ENCODE results near the gene TSPAN4. TPM values are rescaled to one million over a fixed set of nuclear protein-coding genes. Genes with fewer than 3 reads are reported as not detected.
A peak's percentile ranks its signal among the peaks of the same experiment; 100 is the strongest.

Gene TSPAN4
- total and polyA plus RNA-seq, 2 of the 13 experiments (the other 11 are each of a cell fraction or from before 2014, with no cell fraction given): 31.7 to 68.3 TPM

DNA sequence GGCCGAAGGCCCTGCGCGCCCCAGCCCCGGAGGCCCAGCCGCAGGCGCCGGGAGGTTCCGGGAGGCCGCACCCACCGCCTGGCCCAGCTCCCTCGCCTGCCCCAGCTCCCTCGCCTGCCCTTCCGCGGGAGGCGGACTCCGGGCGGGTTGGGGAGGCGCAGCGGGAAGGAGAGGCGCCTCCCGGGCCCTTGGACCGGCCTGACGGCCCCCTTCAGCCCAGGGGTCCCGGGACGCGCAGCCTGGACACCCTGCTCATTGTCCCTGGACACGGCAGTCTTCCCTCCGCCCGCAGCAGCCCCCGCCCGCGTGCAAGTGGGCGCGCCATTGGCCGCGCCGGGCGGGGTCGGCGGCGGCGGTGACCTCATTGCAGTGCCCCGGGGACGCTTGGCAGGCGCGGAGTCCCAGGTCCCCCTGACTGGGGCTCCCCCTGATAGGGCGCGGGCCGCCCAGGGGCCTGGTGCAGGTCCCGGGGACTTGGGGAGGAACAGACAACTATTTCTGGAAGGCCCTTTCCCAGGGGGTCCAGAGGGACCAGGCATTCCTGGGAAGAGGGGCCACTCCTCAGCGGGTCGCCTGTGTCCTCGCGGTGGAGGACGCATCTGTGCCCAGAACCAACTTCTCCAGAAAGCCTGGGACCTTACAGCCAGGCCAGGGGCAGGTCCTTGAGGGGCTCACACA is 9.4 kb upstream of the TSPAN4 start (continued):
- TF ChIP-seq GABPA (IDR thresholded peaks at IDR 0.05; ENCODE audit: low read depth, low read length) (no peak), GABPA (CRISPR knock-in tag; IDR thresholded peaks at IDR 0.05; ENCODE audit: low read depth) (no peak), LCORL (IDR thresholded peaks at IDR 0.05) (no peak), LCORL (CRISPR knock-in tag; IDR thresholded peaks at IDR 0.05) (no peak), STAT5B (CRISPR knock-in tag; IDR thresholded peaks at IDR 0.05) (no peak), SKI (IDR thresholded peaks at IDR 0.05; ENCODE audit: partially characterized antibody) (peak; percentile 33), KLF6 (CRISPR knock-in tag; IDR thresholded peaks at IDR 0.05) (0 out of 2 replicates have a peak, but pooled peaks have one; percentile 32), SRSF1 (optimal IDR thresholded peaks at IDR 0.05; ENCODE audit: low read depth, low read length) (no peak), PHF20 (CRISPR knock-in tag; IDR thresholded peaks at IDR 0.05) (no peak), HNRNPK (IDR thresholded peaks at IDR 0.05; ENCODE audit: low read depth, low read length, poor library complexity, severe bottlenecking) (peak; percentile 79), ZNF546 (CRISPR knock-in tag; conservative IDR thresholded peaks at IDR 0.05) (no peak), AGO2 (optimal IDR thresholded peaks at IDR 0.05; ENCODE audit: low read depth, low read length) (peak; percentile 92), SAP130 (CRISPR knock-in tag; IDR thresholded peaks at IDR 0.05; ENCODE audit: low read depth) (peak; percentile 49), ZNF383 (CRISPR knock-in tag; IDR thresholded peaks at IDR 0.05; ENCODE audit: borderline replicate concordance) (no peak), ZFY (CRISPR knock-in tag; IDR thresholded peaks at IDR 0.05) (no peak; the same call in 1 of the 2 replicates), ZNF772 (CRISPR knock-in tag; IDR thresholded peaks at IDR 0.05) (no peak), ISL2 (CRISPR knock-in tag; IDR thresholded peaks at IDR 0.05) (no peak), ATF7-NPFF (CRISPR knock-in tag; IDR thresholded peaks at IDR 0.05; ENCODE audit: low read depth) (no peak), TEAD2 (CRISPR knock-in tag; IDR thresholded peaks at IDR 0.05) (no peak), ZKSCAN1 (IDR thresholded peaks at IDR 0.05; ENCODE audit: low read length) (no peak), NAIF1 (CRISPR knock-in tag; IDR thresholded peaks at IDR 0.05; ENCODE audit: borderline replicate concordance) (no peak), ZBTB7B (CRISPR knock-in tag; IDR thresholded peaks at IDR 0.05) (no peak), ATF7 (IDR thresholded peaks at IDR 0.05) (no peak), ATF7 (CRISPR knock-in tag; IDR thresholded peaks at IDR 0.05) (peak; percentile 70; the same call in 1 of the 2 replicates), POLR2G (IDR thresholded peaks at IDR 0.05; ENCODE audit: low read depth, low read length) (0 out of 2 replicates have a peak, but pooled peaks have one; percentile 36), SATB2 (CRISPR knock-in tag; IDR thresholded peaks at IDR 0.05) (no peak), FLYWCH1 (CRISPR knock-in tag; IDR thresholded peaks at IDR 0.05) (no peak)
- TF ChIP-seq, protein P1, sequence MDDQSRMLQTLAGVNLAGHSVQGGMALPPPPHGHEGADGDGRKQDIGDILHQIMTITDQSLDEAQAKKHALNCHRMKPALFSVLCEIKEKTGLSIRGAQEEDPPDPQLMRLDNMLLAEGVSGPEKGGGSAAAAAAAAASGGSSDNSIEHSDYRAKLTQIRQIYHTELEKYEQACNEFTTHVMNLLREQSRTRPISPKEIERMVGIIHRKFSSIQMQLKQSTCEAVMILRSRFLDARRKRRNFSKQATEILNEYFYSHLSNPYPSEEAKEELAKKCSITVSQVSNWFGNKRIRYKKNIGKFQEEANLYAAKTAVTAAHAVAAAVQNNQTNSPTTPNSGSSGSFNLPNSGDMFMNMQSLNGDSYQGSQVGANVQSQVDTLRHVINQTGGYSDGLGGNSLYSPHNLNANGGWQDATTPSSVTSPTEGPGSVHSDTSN (CRISPR knock-in tag; IDR thresholded peaks at IDR 0.05; ENCODE audit: borderline replicate concordance): no peak
- TF ChIP-seq, protein P2, sequence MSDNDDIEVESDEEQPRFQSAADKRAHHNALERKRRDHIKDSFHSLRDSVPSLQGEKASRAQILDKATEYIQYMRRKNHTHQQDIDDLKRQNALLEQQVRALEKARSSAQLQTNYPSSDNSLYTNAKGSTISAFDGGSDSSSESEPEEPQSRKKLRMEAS (IDR thresholded peaks at IDR 0.05): peak; percentile 12
- TF ChIP-seq, protein P3, sequence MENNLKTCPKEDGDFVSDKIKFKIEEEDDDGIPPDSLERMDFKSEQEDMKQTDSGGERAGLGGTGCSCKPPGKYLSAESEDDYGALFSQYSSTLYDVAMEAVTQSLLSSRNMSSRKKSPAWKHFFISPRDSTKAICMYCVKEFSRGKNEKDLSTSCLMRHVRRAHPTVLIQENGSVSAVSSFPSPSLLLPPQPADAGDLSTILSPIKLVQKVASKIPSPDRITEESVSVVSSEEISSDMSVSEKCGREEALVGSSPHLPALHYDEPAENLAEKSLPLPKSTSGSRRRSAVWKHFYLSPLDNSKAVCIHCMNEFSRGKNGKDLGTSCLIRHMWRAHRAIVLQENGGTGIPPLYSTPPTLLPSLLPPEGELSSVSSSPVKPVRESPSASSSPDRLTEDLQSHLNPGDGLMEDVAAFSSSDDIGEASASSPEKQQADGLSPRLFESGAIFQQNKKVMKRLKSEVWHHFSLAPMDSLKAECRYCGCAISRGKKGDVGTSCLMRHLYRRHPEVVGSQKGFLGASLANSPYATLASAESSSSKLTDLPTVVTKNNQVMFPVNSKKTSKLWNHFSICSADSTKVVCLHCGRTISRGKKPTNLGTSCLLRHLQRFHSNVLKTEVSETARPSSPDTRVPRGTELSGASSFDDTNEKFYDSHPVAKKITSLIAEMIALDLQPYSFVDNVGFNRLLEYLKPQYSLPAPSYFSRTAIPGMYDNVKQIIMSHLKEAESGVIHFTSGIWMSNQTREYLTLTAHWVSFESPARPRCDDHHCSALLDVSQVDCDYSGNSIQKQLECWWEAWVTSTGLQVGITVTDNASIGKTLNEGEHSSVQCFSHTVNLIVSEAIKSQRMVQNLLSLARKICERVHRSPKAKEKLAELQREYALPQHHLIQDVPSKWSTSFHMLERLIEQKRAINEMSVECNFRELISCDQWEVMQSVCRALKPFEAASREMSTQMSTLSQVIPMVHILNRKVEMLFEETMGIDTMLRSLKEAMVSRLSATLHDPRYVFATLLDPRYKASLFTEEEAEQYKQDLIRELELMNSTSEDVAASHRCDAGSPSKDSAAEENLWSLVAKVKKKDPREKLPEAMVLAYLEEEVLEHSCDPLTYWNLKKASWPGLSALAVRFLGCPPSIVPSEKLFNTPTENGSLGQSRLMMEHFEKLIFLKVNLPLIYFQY (CRISPR knock-in tag; IDR thresholded peaks at IDR 0.05; ENCODE audit: borderline replicate concordance): no peak
